ENCODE data around the gene SGCG.

GRCh38 chr13:23146811-23147625, 33.8 kb upstream of the SGCG start:
- TF ChIP-seq SP1 (IDR thresholded peaks at IDR 0.05; ENCODE audit: low read depth) (no peak), POLR2A (IDR thresholded peaks at IDR 0.05; ENCODE audit: borderline replicate concordance, extremely low read depth, insufficient read depth, insufficient read length) (no peak), EZH2phosphoT487 (IDR thresholded peaks at IDR 0.05; ENCODE audit: borderline replicate concordance) (no peak), EZH2 (IDR thresholded peaks at IDR 0.05) (no peak), YY1 (IDR thresholded peaks at IDR 0.05; ENCODE audit: extremely low read depth, insufficient replicate concordance, low read depth, low read length) (no peak)
- TF ChIP-seq, protein P1, sequence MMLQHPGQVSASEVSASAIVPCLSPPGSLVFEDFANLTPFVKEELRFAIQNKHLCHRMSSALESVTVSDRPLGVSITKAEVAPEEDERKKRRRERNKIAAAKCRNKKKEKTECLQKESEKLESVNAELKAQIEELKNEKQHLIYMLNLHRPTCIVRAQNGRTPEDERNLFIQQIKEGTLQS (IDR thresholded peaks at IDR 0.05) = no peak
- TF ChIP-seq, protein P2, sequence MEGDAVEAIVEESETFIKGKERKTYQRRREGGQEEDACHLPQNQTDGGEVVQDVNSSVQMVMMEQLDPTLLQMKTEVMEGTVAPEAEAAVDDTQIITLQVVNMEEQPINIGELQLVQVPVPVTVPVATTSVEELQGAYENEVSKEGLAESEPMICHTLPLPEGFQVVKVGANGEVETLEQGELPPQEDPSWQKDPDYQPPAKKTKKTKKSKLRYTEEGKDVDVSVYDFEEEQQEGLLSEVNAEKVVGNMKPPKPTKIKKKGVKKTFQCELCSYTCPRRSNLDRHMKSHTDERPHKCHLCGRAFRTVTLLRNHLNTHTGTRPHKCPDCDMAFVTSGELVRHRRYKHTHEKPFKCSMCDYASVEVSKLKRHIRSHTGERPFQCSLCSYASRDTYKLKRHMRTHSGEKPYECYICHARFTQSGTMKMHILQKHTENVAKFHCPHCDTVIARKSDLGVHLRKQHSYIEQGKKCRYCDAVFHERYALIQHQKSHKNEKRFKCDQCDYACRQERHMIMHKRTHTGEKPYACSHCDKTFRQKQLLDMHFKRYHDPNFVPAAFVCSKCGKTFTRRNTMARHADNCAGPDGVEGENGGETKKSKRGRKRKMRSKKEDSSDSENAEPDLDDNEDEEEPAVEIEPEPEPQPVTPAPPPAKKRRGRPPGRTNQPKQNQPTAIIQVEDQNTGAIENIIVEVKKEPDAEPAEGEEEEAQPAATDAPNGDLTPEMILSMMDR (IDR thresholded peaks at IDR 0.05 in 2 of 3, conservative IDR thresholded peaks at IDR 0.05 in 1 of 3; ENCODE audit: borderline replicate concordance in 1 of 3, insufficient read depth in 1 of 3, low read depth in 2 of 3, low read length in 2 of 3) = no peak

Measured in HCT116 (cell line).